Mesendoderm (in vitro differentiated cells): ENCODE data around the gene ZMIZ2.

Source experiments
- DNase-seq: peaks from one replicate; pipeline ENCODE4 v3.0.0; 2013
- H2AK5ac ChIP-seq: 2 replicates; pipeline ENCODE4 v1.6.1; 2013; ENCODE audit warnings: low read length, inconsistent platforms
- H2BK120ac ChIP-seq: 2 replicates; pipeline ENCODE4 v1.6.1; 2013; ENCODE audit warnings: low read depth, mild to moderate bottlenecking, low read length, moderate library complexity, mixed read lengths
- H2BK15ac ChIP-seq: replicated peaks from 2 replicates; pipeline ENCODE4 v1.6.1; 2013; ENCODE audit warnings: low read depth, mild to moderate bottlenecking, moderate library complexity
- H2BK5ac ChIP-seq: 2 replicates; pipeline ENCODE4 v1.6.1; 2013; ENCODE audit warnings: low read length, inconsistent platforms
- H3K18ac ChIP-seq: 2 replicates; pipeline ENCODE4 v1.6.1; 2013; ENCODE audit warnings: mild to moderate bottlenecking, low read length, mixed read lengths
- H3K23ac ChIP-seq: one replicate; pipeline ENCODE4 v1.6.1; 2013; ENCODE audit warnings: low read length
- H3K27ac ChIP-seq: 2 replicates; pipeline ENCODE4 v1.5.1; 2013; ENCODE audit warnings: low read depth, mild to moderate bottlenecking, inconsistent platforms, low read length, moderate library complexity
- H3K27me3 ChIP-seq: 2 replicates; pipeline ENCODE4 v1.6.1; 2013; ENCODE audit warnings: low read length, control low read depth, mild to moderate bottlenecking, inconsistent platforms; ENCODE audit not compliant: insufficient read depth, poor library complexity
- H3K36me3 ChIP-seq: 2 replicates; pipeline ENCODE4 v1.6.1; 2013; ENCODE audit warnings: low read length, inconsistent platforms; ENCODE audit not compliant: control insufficient read depth, insufficient read depth
- H3K4ac ChIP-seq: one replicate; pipeline ENCODE4 v1.6.1; 2013; ENCODE audit warnings: low read depth, mild to moderate bottlenecking, low read length, moderate library complexity
- H3K4me1 ChIP-seq: 2 replicates; pipeline ENCODE4 v1.6.1; 2013; ENCODE audit warnings: low read depth, low read length, inconsistent platforms; ENCODE audit not compliant: control insufficient read depth
- H3K4me2 ChIP-seq: 2 replicates; pipeline ENCODE4 v1.6.1; 2013; ENCODE audit warnings: low read length
- H3K4me3 ChIP-seq: 2 replicates; pipeline ENCODE4 v1.5.1; 2013; ENCODE audit warnings: mild to moderate bottlenecking, low read length
- H3K56ac ChIP-seq: one replicate; pipeline ENCODE4 v1.6.1; 2013; ENCODE audit warnings: low read length
- H3K79me1 ChIP-seq: 2 replicates; pipeline ENCODE4 v1.6.1; 2013; ENCODE audit warnings: low read length, inconsistent platforms
- H3K79me2 ChIP-seq: 2 replicates; pipeline ENCODE4 v1.6.1; 2013; ENCODE audit warnings: mild to moderate bottlenecking, low read length; ENCODE audit not compliant: control insufficient read depth, insufficient read depth
- H3K9ac ChIP-seq: 2 replicates; pipeline ENCODE4 v1.6.1; 2013; ENCODE audit warnings: low read length, inconsistent platforms
- H4K5ac ChIP-seq: one replicate; pipeline ENCODE4 v1.6.1; 2013; ENCODE audit warnings: low read length
- H4K8ac ChIP-seq: one replicate; pipeline ENCODE4 v1.6.1; 2013; ENCODE audit warnings: low read depth, mild to moderate bottlenecking, control low read depth, low read length, moderate library complexity
- WGBS: extraction: QIAGEN DNeasy Blood & Tissue Kit; methylation state at CpG from one replicate; pipeline ENCODE4 v1.1.7; 2013; ENCODE audit warnings: low lambda C conversion rate, missing lambda C conversion rate; ENCODE audit not compliant: insufficient coverage; ENCODE audit errors: extremely low coverage; 5-methylcytosine and 5-hydroxymethylcytosine counted together

The ZMIZ2 gene

GRCh38 chr7:44765579-44766415 is 17.1 kb downstream of the ZMIZ2 start:
- DNase-seq = no peak
- WGBS = no CpG with 5 or more reads among the region's 17 CpGs

GRCh38 chr7:44766416-44766801 is 17.8 kb downstream of the ZMIZ2 start:
- no peaks in the 10 kb centered on the region for H3K79me2 ChIP-seq

More at GRCh38 chr7:44765579-44766415, 17.1 kb downstream of the ZMIZ2 start:
- Histone ChIP-seq H4K5ac (no peak overlapping the region), H3K4me2 (no peak overlapping the region), H2AK5ac (no peak overlapping the region), H3K36me3 (peaks cover 12% of the 10 kb centered on the region), H3K4me1 (no peaks in the 10 kb centered on the region), H2BK5ac (no peak overlapping the region), H3K18ac (no peak overlapping the region), H3K27me3 (no peaks in the 10 kb centered on the region), H2BK15ac (no peak overlapping the region), H4K8ac (no peak overlapping the region), H3K4me3 (no peak overlapping the region), H3K9ac (no peak overlapping the region), H3K79me2 (no peaks in the 10 kb centered on the region), H3K79me1 (no peaks in the 10 kb centered on the region), H3K4ac (no peak overlapping the region), H3K56ac (no peak overlapping the region), H3K23ac (no peak overlapping the region), H2BK120ac (no peak overlapping the region), H3K27ac (no peak overlapping the region)

GRCh38 chr7:44767134-44767911 is 18.7 kb downstream of the ZMIZ2 start:
- no peak overlapping the region for H3K4me3 ChIP-seq
- no peak overlapping the region for H2BK15ac ChIP-seq
- no peak overlapping the region for H2BK120ac ChIP-seq
- H3K27ac ChIP-seq = no peak overlapping the region
- no peaks in the 10 kb centered on the region for H3K4me1 ChIP-seq
- H3K79me2 ChIP-seq = no peaks in the 10 kb centered on the region
- H3K27me3 ChIP-seq = no peaks in the 10 kb centered on the region
- H2BK5ac ChIP-seq = no peak overlapping the region
- no peak overlapping the region for H4K8ac ChIP-seq
- no peak for DNase-seq
- no CpG with 5 or more reads among the region's 19 CpGs for WGBS
- H3K23ac ChIP-seq = no peak overlapping the region
- no peak overlapping the region for H3K4me2 ChIP-seq
- H4K5ac ChIP-seq = no peak overlapping the region
- H3K36me3 ChIP-seq = peaks cover 12% of the 10 kb centered on the region
- no peaks in the 10 kb centered on the region for H3K79me1 ChIP-seq
- H3K4ac ChIP-seq = no peak overlapping the region
- H3K18ac ChIP-seq = no peak overlapping the region
- H3K56ac ChIP-seq = no peak overlapping the region
- no peak overlapping the region for H3K9ac ChIP-seq
- H2AK5ac ChIP-seq = no peak overlapping the region

More at GRCh38 chr7:44766416-44766801, 17.8 kb downstream of the ZMIZ2 start:
- H3K56ac ChIP-seq = no peak overlapping the region
- H3K27me3 ChIP-seq = no peaks in the 10 kb centered on the region
- no peak overlapping the region for H2AK5ac ChIP-seq
- H3K4me3 ChIP-seq = no peak overlapping the region
- no peak overlapping the region for H3K9ac ChIP-seq
- H3K18ac ChIP-seq = no peak overlapping the region
- H2BK5ac ChIP-seq = no peak overlapping the region
- H2BK120ac ChIP-seq = no peak overlapping the region
- no peak overlapping the region for H2BK15ac ChIP-seq
- no peaks in the 10 kb centered on the region for H3K4me1 ChIP-seq
- H3K27ac ChIP-seq = no peak overlapping the region
- peaks cover 12% of the 10 kb centered on the region for H3K36me3 ChIP-seq
- no peak overlapping the region for H4K8ac ChIP-seq
- H3K4ac ChIP-seq = no peak overlapping the region
- no peak overlapping the region for H3K23ac ChIP-seq
- DNase-seq = no peak
- no CpG with 5 or more reads among the region's 11 CpGs for WGBS
- no peak overlapping the region for H4K5ac ChIP-seq
- no peak overlapping the region for H3K4me2 ChIP-seq
- H3K79me1 ChIP-seq = no peaks in the 10 kb centered on the region

- Histone ChIP-seq H3K18ac (no peak overlapping the region), H3K9ac (no peak overlapping the region), H3K79me2 (no peaks in the 10 kb centered on the region), H3K4me2 (no peak overlapping the region), H3K4me3 (no peak overlapping the region), H3K4me1 (no peaks in the 10 kb centered on the region), H2AK5ac (no peak overlapping the region), H3K23ac (no peak overlapping the region), H3K27me3 (no peaks in the 10 kb centered on the region), H2BK15ac (no peak overlapping the region), H3K27ac (no peak overlapping the region), H4K5ac (no peak overlapping the region), H3K56ac (no peak overlapping the region), H3K36me3 (peaks cover 12% of the 10 kb centered on the region), H2BK5ac (no peak overlapping the region), H3K79me1 (no peaks in the 10 kb centered on the region), H3K4ac (no peak overlapping the region), H2BK120ac (no peak overlapping the region), H4K8ac (no peak overlapping the region)
- no CpG with 5 or more reads among the region's 12 CpGs for WGBS
- no peak for DNase-seq
Observed at GRCh38 chr7:44767912-44768627, 19.4 kb downstream of the ZMIZ2 start.

GRCh38 chr7:44768628-44769371 is 20.2 kb downstream of the ZMIZ2 start:
- H3K4me2 ChIP-seq = no peak overlapping the region
- DNase-seq = peak; percentile 35
- no peaks in the 10 kb centered on the region for H3K27me3 ChIP-seq
- no peak overlapping the region for H3K23ac ChIP-seq
- no peaks in the 10 kb centered on the region for H3K79me2 ChIP-seq
- H4K5ac ChIP-seq = no peak overlapping the region
- no peak overlapping the region for H3K4ac ChIP-seq
- H2BK120ac ChIP-seq = no peak overlapping the region
- no peaks in the 10 kb centered on the region for H3K79me1 ChIP-seq
- no peak overlapping the region for H3K27ac ChIP-seq
- peaks cover 12% of the 10 kb centered on the region for H3K36me3 ChIP-seq
- H2BK5ac ChIP-seq = no peak overlapping the region
- H2BK15ac ChIP-seq = no peak overlapping the region
- no peak overlapping the region for H3K4me3 ChIP-seq
- H3K9ac ChIP-seq = no peak overlapping the region
- H3K56ac ChIP-seq = no peak overlapping the region
- no peak overlapping the region for H4K8ac ChIP-seq
- WGBS = no CpG with 5 or more reads among the region's 11 CpGs
- no peak overlapping the region for H3K18ac ChIP-seq
- no peak overlapping the region for H2AK5ac ChIP-seq
- H3K4me1 ChIP-seq = no peaks in the 10 kb centered on the region
